Loucy (cell line): ENCODE measurements around the gene ATP13A1.
A peak's percentile ranks its signal among the peaks of the same experiment; 100 is the strongest.

Source experiments
- H2AFZ ChIP-seq: fragments of 200-600 bp; sonication (generic); 2 replicates; pipeline ENCODE4 v1.6.0; 2016; ENCODE audit warnings: antibody characterized with exemption, mild to moderate bottlenecking, low read length, moderate library complexity
- H3F3A ChIP-seq: fragments of 200-600 bp; 2 replicates; pipeline ENCODE4 v1.6.0; 2016; ENCODE audit warnings: antibody characterized with exemption, low read depth, mild to moderate bottlenecking
- H3K27me3 ChIP-seq: fragments of 200-600 bp; sonication (generic); 2 replicates; pipeline ENCODE4 v1.6.1; 2014; ENCODE audit warnings: low read length, mild to moderate bottlenecking; ENCODE audit not compliant: insufficient read depth, poor library complexity, severe bottlenecking
- H3K36me3 ChIP-seq: fragments of 200-600 bp; sonication (generic); 2 replicates; pipeline ENCODE4 v1.6.1; 2016; ENCODE audit warnings: low read length; ENCODE audit not compliant: insufficient read depth
- H3K4me1 ChIP-seq: fragments of 200-600 bp; sonication (generic); 2 replicates; pipeline ENCODE4 v1.5.1; 2014; ENCODE audit warnings: low read length, mild to moderate bottlenecking; ENCODE audit not compliant: insufficient read depth, poor library complexity, severe bottlenecking
- H3K4me2 ChIP-seq: fragments of 200-600 bp; sonication (generic); 2 replicates; pipeline ENCODE4 v1.6.0; 2014; ENCODE audit warnings: antibody characterized with exemption, low read length, low read depth, mild to moderate bottlenecking; ENCODE audit not compliant: poor library complexity, severe bottlenecking
- H3K4me3 ChIP-seq: fragments of 200-600 bp; sonication (generic); 2 replicates; pipeline ENCODE4 v1.5.1; 2014; ENCODE audit warnings: low read length, mild to moderate bottlenecking, mixed read lengths; ENCODE audit not compliant: poor library complexity, severe bottlenecking
- H3K79me2 ChIP-seq: fragments of 200-600 bp; sonication (generic); 2 replicates; pipeline ENCODE4 v1.6.1; 2014; ENCODE audit warnings: low read length; ENCODE audit not compliant: insufficient read depth
- H3K9ac ChIP-seq: fragments of 200-600 bp; sonication (generic); 2 replicates; pipeline ENCODE4 v1.6.0; 2014; ENCODE audit warnings: mild to moderate bottlenecking, low read depth, low read length, moderate library complexity; ENCODE audit not compliant: poor library complexity, severe bottlenecking
- H3K9me2 ChIP-seq: fragments of 200-600 bp; sonication (generic); replicated peaks from 2 replicates; pipeline ENCODE4 v1.6.1; 2016; ENCODE audit warnings: low read depth, low read length, mixed read lengths
- H3K9me3 ChIP-seq: fragments of 200-600 bp; sonication (generic); 2 replicates; pipeline ENCODE4 v1.6.1; 2014; ENCODE audit warnings: mild to moderate bottlenecking, antibody characterized with exemption, low read length, low read depth; ENCODE audit not compliant: insufficient read depth
- H4K20me1 ChIP-seq: fragments of 200-600 bp; sonication (generic); 2 replicates; pipeline ENCODE4 v1.6.0; 2014; ENCODE audit warnings: antibody characterized with exemption, low read length, mild to moderate bottlenecking; ENCODE audit not compliant: insufficient read depth, poor library complexity, severe bottlenecking
- EZH2phosphoT487 ChIP-seq: fragments of 200-600 bp; IDR thresholded peaks from 2 replicates; pipeline ENCODE4 v1.6.1; 2018; ENCODE audit warnings: antibody characterized with exemption, mild to moderate bottlenecking, moderate library complexity, borderline replicate concordance
- TF ChIP-seq, protein P1 (sequence below): fragments of 200-600 bp; sonication (generic); conservative IDR thresholded peaks from 2 replicates; pipeline ENCODE4 v1.5.1; 2014; ENCODE audit warnings: mild to moderate bottlenecking, antibody characterized with exemption, low read length

Gene ATP13A1

DNA sequence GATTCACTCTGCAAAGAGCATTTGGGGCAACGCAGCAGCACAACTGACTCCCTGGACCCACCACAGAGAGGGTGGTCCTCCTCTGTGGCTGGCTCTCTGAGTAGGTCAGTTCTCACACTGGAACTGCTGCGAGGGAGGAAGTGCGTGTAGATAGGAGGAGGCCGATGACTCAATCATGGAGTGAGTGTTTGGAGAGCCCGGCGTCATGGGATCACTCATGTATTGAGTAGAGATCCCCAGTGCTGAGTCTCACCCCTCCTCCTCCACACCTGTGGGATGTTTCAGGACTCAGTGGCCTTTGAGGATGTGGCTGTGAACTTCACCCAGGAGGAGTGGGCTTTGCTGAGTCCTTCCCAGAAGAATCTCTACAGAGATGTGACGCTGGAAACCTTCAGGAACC is 14.1 kb upstream of the ATP13A1 start:
- Histone ChIP-seq H4K20me1 (no peaks in the 10 kb centered on the region), H3K4me2 (no peak overlapping the region), H3K9me3 (peaks cover 14% of the 10 kb centered on the region; the same call in 1 of the 2 replicates), H3F3A (no peaks in the 10 kb centered on the region), H3K79me2 (peaks cover 38% of the 10 kb centered on the region; the same call in 1 of the 2 replicates), H3K9ac (no peak overlapping the region), H3K27me3 (no peaks in the 10 kb centered on the region), H3K36me3 (peaks cover 49% of the 10 kb centered on the region), H3K4me1 (peaks cover 2% of the 10 kb centered on the region), H2AFZ (no peak overlapping the region), H3K4me3 (no peak overlapping the region), H3K9me2 (no peaks in the 10 kb centered on the region)
- TF ChIP-seq, protein P1, sequence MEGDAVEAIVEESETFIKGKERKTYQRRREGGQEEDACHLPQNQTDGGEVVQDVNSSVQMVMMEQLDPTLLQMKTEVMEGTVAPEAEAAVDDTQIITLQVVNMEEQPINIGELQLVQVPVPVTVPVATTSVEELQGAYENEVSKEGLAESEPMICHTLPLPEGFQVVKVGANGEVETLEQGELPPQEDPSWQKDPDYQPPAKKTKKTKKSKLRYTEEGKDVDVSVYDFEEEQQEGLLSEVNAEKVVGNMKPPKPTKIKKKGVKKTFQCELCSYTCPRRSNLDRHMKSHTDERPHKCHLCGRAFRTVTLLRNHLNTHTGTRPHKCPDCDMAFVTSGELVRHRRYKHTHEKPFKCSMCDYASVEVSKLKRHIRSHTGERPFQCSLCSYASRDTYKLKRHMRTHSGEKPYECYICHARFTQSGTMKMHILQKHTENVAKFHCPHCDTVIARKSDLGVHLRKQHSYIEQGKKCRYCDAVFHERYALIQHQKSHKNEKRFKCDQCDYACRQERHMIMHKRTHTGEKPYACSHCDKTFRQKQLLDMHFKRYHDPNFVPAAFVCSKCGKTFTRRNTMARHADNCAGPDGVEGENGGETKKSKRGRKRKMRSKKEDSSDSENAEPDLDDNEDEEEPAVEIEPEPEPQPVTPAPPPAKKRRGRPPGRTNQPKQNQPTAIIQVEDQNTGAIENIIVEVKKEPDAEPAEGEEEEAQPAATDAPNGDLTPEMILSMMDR, result no peak
- no peak for TF ChIP-seq EZH2phosphoT487

DNA sequence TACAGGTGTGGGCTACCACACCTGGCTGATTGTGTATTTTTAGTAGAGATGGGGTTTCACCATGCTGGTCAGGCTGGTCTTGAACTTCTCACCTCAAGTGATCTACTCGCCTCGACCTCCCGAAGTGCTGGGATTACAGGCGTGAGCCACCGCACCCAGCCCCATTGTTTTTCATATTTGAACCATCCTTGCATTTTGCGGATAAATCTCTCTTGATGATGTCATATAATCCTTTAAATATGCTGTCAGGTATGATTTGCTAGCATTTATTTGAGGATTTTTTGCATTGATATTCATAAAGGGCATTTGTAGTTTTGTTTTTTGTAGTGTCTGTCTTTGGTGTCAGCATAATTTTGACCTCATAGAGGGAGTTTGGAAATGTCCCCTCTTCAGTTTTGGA is 10.8 kb upstream of the ATP13A1 start:
- Histone ChIP-seq H3K9me3 (peaks cover 7% of the 10 kb centered on the region; the same call in 1 of the 2 replicates), H3K4me3 (no peak overlapping the region), H4K20me1 (peaks cover 3% of the 10 kb centered on the region), H3K9me2 (no peaks in the 10 kb centered on the region), H2AFZ (no peak overlapping the region), H3K36me3 (peaks cover 33% of the 10 kb centered on the region), H3K4me2 (no peak overlapping the region), H3K27me3 (no peaks in the 10 kb centered on the region), H3F3A (no peaks in the 10 kb centered on the region), H3K79me2 (peaks cover 69% of the 10 kb centered on the region), H3K9ac (no peak overlapping the region), H3K4me1 (peaks cover 8% of the 10 kb centered on the region)
- TF ChIP-seq, protein P1, result no peak
- no peak for TF ChIP-seq EZH2phosphoT487

DNA sequence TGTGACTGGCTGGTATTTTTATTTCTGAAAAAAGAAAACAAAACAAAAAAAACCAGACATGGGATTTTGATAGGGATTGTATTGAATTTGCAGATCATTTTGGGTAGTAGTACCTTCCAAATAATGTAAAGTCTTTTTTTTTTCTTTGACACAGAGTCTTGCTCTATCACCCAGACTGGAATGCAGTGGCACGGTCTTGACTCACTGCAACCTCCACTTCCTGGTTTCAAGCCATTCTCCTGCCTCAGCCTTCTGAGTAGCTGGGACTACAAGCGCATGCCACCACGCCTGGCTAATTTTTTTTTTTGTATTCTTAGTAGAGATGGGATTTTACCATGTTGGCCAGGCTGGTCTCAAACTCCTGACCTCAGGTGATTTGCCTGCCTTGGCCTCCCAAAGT is 9.3 kb upstream of the ATP13A1 start:
- Histone ChIP-seq H3K79me2 (peaks cover 75% of the 10 kb centered on the region), H2AFZ (no peak overlapping the region), H3K9ac (no peak overlapping the region), H3K27me3 (no peaks in the 10 kb centered on the region), H3K9me3 (no peaks in the 10 kb centered on the region; the same call in 1 of the 2 replicates), H3K4me1 (peaks cover 8% of the 10 kb centered on the region), H4K20me1 (peaks cover 7% of the 10 kb centered on the region), H3K4me3 (no peak overlapping the region), H3K9me2 (no peaks in the 10 kb centered on the region), H3K4me2 (peak overlapping the region; percentile 16), H3F3A (no peaks in the 10 kb centered on the region), H3K36me3 (peaks cover 18% of the 10 kb centered on the region)
- TF ChIP-seq, protein P1, result no peak
- TF ChIP-seq EZH2phosphoT487, result no peak
